GM19372 (cell line): ENCODE results near the gene HSPA5.
"Not testable (repeated sequence)": the region's sequence is repeated elsewhere in the genome, so short reads cannot be mapped to it uniquely, and the experiment has no call there.

Experiments
- ATAC-seq: cut with Tn5 transposase; IDR thresholded peaks from one replicate; pipeline ENCODE4 v1.9.1; 2021; ENCODE audit warnings: mild to moderate bottlenecking, low read depth, moderate library complexity; ENCODE audit not compliant: unreplicated experiment

Gene HSPA5

DNA sequence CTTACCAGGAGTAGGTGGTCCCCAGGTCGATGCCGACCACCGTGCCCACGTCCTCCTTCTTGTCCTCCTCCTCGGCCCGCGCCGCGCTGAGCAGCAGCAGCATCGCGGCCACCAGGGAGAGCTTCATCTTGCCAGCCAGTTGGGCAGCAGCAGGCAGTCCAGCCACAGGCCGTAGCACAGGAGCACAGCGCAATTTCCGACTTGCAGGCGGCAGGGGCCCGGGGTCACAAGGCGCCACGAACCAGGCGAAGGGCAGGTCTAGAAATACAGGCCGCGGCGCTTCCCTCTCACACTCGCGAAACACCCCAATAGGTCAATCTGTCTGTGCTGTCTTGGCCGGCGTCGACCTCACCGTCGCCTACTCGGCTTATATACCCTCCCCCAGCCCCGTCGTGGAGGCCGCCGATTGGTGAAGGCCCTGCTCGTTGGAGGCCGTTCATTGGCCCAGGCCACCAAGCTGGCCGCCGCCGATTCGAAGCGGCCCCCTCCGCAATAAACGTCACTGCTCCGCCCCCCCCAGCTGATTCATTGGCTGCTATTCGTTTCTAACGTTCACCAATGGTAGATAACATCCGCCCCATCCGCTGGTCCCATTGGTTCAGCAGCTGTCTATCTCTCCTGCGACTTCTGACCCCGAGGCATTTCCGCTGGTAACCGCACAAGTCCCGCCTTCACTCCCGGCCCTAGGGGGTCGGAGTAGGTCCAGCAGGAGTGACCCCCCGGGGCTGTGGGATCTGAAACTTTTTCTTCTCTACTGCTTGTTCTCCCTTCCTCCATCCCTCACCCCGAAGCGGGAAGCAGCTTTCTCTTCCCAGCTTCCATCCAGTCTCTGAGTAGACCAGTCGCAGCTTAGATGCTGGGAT lies at the start of gene HSPA5:
Gene HSPA5 (minus strand): TSS at position 344 of the 863 bp plus-strand sequence. CDS start 217 bp downstream, at position 127.
- peak; percentile 86 for ATAC-seq

DNA sequence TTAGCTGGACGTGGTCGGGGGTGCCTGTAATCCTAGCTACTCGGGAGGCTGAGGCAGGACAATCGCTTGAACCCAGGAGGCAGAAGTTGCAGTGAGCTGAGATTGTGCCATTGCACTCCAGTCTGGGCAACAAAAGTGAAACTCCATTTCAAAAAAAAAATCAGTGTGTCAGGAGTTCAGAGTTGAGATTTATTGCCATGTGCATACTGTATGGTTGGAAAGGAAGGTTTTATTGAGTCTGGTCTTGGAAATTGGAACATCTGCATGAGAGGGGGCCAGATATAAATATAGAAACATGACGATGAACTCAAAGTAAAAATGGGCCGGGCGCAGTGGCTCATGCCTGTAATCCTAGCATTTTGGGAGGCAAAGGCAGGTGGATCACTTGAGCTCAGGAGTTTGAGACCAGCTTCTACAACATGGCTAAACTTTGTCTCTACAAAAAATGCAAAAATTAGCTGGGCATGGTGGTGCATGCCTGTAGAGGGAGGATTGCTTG lies 45.8 kb upstream of the HSPA5 start:
- not testable (repeated sequence) for ATAC-seq

DNA sequence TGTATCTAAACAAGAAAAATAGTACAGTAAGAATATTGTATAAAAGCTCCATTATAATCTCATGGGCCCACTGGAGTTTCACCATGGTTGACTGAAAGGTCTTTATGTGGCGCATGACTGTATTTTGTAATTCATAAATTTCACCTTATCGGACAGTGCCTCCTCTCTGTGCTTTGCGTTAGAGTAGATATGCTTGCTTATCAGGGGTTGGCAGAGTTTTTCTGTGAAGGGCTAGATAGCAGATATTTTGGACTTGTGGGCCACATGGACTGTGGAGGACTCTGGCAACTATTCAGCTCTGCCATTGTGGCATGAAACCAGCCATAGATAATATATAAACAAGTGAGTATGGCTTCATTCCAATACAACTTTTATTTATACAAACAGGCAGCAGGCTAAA lies 43.7 kb upstream of the HSPA5 start:
- ATAC-seq, result no peak

DNA sequence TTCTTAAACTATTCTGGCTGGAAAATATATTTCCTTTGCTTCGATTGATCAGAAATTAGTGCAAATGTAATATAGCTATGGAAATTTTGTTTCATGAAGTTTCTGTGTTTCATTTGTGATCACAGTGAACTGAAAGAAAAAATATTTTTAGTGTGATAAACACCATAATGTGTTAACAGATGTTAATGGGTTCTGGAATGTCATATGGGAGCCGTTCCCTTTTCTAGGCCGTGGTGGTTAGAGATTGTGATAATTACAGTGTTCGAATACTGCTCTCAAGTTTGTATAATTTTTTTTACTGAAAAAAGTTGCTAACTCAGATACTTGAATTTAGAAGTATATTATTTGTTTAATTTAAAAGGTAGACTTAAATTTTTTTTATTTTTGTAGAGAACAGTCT lies 39.8 kb upstream of the HSPA5 start:
- ATAC-seq, result no peak

DNA sequence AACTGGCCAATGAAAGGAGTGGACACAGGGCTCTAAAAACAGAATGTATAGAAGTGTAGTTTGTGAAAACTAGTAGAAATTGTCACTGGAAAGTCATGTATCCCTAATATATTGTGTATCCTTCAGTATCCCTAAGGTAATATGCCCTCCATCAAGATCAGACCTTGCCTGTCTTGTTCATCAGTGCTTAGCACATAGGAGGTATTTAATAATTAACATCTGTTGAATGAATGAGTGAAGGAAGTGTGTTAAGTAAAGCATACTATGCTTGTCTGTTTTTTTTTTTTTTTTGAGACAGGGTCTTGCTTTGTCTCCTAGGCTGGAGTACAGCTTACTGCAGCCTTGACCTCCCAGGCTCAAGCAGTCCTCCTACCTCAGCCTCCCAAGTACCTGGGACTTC lies 36.3 kb upstream of the HSPA5 start:
- ATAC-seq, result no peak

DNA sequence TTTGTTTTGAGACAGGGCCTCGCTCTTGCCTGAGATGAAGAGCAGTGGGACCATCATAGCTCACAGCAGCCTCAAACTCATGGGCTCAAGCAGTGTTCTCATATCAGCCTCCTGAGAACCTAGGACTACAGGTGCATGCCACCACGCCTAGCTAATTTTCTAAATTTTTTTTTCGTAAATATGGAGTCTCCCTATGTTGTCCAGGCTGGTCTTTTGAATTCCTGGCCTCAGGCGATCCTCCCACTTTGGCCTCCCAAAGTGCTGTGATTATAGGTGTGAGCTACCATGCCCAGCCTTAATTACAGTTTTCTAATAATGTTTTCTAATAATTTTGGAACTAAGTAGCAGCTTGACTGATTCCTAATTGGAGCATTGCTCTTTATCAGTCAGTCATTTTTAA lies 35.6 kb upstream of the HSPA5 start:
- ATAC-seq, result no peak

DNA sequence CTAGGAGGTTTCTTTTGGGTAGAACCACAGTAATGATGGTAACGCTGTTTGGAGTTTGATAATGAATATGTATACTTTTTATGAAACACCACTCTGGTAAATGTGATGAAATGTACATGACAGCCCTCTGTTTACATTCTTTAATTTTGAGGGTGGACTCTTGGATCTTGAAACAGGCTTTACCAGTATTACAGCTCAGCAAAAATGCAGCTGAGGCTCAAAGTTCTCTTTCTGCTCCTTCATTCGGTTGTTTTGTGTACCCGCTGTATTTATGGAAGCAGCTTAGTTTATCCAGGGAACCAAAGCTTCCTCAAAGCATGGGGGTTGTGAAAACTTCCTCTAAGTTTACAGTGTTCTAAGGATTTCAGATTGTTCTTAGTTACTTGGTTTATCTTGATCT lies 31.6 kb upstream of the HSPA5 start:
- ATAC-seq, result no peak

DNA sequence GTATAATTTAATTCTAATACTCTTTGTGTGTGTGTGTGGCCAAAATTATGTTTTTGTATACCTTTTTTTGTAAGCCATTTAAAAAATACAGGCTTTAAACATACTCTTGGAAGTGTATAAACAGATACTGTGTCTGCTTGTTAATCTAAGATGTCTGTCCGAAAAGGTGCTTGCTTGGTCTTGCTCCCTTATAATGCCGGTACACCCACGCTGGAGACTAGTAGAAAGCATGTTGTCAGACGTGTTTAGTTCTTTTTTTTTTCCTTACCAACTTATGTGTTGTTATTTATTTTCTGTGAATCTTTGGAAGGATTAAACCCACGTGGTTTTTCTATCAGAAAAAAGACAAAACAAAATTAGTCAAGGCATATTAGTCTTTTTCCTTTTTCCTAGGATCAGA lies 29.9 kb upstream of the HSPA5 start:
- ATAC-seq, result no peak

DNA sequence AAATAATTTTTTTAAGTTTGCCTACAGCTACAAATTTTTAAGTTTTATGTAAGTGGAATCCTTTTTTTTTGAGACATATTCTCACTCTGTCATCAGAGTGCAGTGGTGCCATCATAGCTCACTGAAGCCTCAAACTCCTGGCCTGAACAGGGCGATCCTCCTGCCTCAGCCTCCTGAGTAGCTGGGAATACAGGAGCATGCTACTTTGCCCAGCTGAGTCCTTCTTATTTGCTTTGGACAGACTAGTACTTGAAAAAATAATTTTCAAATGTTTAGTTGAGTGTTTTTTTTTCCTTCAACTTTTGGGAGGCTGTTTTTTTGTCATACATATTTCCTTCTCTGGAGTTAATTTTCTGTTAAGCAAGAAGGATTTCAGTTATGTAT lies 27.9 kb upstream of the HSPA5 start:
- ATAC-seq, result no peak

DNA sequence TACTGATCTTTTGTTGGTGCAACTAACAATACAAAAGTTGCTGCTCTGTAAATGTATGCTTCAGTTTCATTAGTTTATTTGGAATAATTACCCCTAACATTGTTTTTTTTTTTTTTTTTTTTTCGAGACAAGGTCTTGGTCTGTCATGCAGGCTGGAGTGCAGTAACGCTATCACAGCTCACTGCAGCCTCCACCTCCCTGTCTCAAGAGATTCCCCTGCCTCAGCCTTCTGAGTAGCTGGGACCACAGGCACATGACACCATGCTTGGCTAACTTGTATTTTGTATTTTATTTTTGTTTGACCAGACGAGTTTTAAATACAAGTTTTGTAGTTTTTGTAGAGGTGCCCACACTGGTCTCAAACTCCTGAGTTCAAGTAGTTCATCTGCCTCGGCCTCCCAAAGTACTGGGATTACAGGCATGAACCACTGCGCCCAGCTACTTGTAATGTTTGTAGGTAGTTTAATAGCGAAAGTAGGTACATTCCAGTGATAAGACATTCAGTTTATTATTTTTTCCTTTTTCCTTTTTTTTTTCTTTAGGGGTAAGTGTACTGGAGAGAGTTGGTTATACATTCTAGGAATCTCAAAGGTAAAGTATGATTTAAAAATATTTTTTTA lies 27.4 kb upstream of the HSPA5 start:
- no peak for ATAC-seq

DNA sequence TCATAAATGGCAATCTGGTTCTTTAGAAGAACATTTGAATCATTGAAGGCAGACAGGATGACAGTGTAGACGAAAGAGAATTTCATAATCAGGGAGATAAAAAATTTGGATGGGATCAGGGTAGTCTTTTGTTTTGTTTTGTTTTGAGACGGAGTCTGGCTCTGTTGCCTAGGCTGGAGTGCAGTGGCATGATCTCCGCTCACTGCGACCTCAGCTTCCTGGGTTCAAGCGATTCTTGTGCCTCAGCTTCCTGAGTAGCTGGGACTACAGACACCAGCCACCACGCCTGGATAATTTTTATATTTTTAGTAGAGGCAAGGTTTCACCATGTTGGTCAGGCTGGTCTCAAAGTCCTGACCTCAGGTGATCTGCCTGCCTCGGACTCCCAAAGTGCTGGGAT lies 22.9 kb upstream of the HSPA5 start:
- not testable (repeated sequence) for ATAC-seq

DNA sequence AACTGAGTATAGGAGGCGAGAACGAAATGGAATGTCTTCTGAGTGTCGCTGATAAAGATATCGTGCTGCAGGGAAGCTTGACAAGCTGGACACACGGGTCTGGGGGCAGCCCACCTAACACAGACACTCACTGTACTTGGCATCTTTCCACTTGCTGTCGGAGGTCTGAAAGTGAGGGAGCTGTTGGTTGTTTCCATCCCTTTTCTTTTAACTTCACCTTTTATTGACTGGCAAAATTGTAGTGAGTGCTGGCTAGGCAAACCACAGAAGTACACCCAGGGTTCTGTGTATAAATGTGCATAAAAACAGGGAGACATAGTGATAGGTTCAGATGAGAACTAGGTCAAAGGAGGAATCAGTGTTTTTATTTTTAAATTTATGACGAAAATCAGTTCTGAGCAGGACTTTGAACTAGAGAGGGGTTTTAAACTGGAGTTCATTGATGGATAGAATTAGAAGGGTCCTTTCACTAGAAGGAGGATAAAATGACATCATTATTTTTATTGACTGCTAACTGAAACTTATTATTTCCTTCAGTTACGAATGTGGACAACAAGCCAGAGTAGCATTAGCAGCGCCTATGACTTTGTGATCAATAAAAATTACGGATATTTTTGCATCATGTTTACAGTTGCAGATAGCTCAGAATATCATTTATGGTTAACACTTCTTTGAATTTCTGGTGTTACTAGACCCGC lies 21.3 kb upstream of the HSPA5 start:
- no peak for ATAC-seq

DNA sequence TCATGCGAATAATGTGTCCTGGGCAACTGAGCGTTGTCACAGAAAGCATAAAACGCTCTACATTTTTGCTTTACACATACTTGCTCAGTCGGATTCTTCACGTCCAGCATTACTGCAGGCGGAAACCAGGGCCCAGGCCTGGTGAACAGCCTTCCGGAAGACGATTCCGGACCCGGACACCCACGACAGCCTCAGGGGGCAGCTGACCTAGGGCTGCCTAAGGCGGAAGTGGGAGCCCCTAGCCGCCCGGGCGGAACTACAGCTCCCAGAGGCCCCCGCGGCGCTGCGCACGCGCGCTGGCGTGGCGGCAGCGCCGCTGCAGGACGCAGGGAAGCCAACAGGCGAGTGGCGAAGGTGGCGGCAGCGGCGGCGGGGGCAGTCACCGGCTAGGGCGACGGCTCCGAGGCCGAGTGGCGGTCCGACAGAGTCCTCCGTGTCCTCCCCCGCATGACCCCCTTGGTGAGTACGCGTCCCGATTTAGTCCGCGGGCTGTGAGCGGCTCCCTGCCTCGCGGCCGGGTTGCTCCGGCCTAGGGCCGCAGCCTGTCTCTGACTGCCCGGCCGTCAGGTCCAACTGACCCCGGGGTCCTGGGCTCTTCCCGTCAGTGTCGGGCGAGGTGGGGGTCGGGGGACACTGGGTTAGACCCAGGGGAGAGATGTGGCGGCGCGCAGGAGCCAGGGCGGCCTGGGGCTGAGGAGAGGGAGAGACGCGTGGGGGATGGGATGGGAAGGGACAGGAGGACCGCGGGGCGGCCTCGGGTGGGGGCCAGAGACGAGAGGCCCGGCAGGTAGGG lies 20.6 kb upstream of the HSPA5 start, which contains the start of gene GAPVD1:
Gene GAPVD1 (plus strand): TSS at position 326 of the 793 bp plus-strand sequence. CDS start 37,096 bp downstream, outside the sequence.
- peak; percentile 97 for ATAC-seq

DNA sequence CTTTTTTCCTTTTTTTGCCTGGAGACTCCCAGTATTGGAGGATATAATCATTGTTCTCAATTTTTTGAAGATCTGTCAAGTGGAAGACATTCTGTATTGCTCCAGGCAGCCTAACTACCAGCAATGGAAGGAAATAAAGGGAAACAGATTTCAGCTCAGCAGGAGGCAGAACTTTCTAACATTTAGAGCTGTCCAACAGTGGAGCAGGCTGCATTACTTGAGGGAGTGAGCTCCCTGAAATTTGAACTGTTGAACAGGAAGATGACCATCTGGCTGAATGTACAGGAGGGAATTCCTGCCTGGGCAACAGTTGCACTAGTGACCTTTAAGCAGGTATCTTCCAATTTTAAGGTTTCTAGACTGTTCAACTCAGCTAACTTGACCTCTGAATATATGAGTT lies 19.4 kb upstream of the HSPA5 start:
- ATAC-seq, result no peak

DNA sequence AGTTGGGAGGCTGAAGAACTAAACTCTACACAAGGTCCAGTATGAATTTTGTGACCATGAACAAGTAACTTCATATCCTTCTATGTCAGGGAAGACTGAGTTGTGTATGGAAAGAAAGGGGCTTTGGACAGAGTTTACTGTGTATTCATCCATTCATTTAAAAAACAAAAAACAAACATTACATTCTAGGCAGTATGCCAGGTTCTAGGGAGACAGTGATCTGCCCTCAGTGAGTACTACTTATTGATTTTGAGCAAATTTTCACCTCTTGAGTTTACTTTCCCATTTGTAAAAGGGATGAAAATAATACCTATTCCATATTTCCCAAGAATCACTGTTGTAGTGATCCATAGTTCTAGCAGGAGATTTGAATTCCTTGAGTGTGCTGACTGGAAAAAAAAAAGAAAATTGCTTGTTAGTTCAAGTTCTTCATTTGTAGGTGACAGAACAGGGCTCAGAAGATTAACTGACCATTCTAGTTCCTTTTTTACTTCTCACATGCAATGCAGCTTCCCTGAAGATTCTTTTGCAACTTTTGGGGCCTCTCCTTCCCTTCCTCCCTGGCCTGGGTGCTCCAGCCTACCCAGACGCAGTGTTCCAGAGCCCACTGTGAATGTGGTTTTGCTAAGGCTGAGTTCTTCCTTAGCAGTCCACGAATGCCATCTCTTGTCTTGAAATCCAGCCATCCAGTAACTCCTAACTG lies 17.8 kb upstream of the HSPA5 start:
- ATAC-seq, result no peak

DNA sequence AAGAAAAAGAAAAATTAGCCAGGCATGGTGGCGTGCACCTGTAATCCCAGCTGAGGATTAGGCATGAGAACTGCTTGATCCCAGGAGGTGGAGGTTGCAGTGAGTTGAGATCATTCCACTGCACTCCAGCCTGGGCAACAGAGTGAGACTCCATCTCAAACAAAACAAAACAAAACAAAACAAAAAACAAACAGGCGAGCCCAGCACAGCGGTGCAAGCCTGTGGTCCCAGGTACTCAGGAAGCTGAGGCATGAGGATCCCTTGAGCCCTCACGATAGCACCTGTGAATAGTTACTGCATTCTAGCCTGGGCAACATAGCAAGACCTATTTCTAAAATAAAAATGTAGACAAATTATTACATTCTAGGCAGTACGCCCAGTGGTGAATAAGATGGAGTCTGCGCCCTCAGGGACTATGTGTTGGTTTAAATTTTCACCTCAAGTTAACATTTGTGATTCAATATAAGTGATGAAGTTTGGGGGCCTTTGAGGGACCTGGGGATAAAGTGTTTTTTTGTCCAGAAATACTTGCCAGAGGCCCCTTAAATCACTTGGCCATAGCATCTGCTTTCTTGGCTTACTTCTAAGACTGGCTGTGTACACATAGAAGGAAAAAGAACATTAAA lies 17.1 kb upstream of the HSPA5 start:
- no peak for ATAC-seq

DNA sequence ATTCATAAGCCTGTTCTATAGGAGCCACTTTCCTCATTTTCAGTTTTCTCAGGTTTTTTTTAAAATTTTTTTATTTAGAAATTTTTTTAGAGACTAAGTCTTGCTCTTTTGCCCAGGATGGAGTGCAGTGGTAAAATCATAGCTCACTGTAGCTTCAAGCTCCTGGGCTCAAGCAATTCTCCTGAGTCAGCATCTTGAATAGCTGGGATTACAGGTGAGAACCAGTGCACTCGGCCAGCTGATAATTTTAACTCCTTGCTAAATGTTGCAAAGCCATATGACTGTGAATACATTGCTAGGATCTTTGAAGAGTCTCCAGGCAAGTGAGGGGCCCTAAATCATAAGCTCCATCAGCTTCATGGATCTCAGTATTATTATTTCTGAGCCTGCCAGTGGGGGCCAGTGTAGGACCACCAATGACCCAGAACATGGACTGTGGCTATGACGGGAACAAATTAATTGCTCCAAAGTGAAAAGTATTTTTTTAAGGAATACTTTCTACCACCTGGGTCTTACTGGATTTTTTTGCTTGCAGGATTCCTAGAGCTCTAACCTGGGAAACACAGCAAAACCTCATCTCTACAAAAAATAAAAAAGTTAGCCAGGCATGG lies 14.7 kb upstream of the HSPA5 start:
- no peak for ATAC-seq

DNA sequence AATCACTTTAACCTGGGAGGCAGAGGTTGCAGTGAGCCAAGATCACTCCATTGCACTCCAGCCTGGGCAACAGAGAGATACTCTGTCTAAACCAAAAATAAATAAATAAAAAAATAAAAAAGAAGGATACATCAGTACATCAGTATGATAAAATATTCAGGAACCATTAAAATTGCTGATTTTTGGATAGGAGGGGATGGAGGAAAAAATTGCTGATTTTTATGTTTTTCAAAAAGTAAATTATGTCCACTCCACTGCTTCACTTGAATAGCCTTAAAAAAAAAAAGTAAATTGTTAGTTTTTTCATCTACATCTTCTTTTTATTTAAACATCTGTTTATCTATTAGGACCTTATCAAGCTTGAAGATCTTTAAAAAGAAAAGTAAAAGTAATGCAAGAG lies 13.1 kb upstream of the HSPA5 start:
- ATAC-seq, result no peak

DNA sequence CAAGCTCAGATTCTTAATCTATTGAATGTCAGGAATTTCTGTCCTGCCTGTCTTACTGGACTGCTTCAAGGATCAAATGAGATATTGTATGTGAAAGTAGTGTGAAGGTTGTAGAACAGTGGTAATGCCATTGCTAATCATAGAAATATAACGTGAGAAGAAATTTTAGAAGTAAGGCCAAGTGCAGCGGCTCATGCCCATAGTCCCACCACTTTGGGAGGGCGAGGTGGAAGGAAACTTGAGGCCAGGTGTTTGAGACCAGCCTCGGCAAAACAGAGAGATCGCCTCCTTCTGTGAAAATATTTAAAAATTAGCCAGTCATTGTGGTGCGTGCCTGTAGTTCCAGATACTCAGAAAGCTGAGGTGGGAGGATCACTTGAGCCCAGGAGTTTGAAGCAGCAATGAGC lies 5.1 kb upstream of the HSPA5 start:
- no peak for ATAC-seq
